ENCODE data around the gene SKA1.
"Not testable (repeated sequence)": the region's sequence is repeated elsewhere in the genome, so short reads cannot be mapped to it uniquely, and the experiment has no call there.

SKA1 gene

GRCh38 chr18:50398947-50399346, 24.1 kb downstream of the SKA1 start:
- peaks cover 17% of the 10 kb centered on the region for H3K27me3 ChIP-seq (ENCODE audit: insufficient read depth, poor library complexity, severe bottlenecking)
- no peak for DNase-seq (ENCODE audit: low read depth in 1 of 2, low spot score in 1 of 2)
- no peak overlapping the region for H3K4me3 ChIP-seq (replicated peaks; ENCODE audit: insufficient read depth, low read length)
- no peak for TF ChIP-seq REST (IDR thresholded peaks at IDR 0.05; ENCODE audit: insufficient replicate concordance, low read depth)
- TF ChIP-seq POLR2AphosphoS5 (IDR thresholded peaks at IDR 0.05; ENCODE audit: low read depth), result no peak
- no peak for TF ChIP-seq SPI1 (IDR thresholded peaks at IDR 0.05; ENCODE audit: borderline replicate concordance, low read depth)
- no peak for TF ChIP-seq GABPA (IDR thresholded peaks at IDR 0.05; ENCODE audit: low read depth)
- TF ChIP-seq, protein P1, sequence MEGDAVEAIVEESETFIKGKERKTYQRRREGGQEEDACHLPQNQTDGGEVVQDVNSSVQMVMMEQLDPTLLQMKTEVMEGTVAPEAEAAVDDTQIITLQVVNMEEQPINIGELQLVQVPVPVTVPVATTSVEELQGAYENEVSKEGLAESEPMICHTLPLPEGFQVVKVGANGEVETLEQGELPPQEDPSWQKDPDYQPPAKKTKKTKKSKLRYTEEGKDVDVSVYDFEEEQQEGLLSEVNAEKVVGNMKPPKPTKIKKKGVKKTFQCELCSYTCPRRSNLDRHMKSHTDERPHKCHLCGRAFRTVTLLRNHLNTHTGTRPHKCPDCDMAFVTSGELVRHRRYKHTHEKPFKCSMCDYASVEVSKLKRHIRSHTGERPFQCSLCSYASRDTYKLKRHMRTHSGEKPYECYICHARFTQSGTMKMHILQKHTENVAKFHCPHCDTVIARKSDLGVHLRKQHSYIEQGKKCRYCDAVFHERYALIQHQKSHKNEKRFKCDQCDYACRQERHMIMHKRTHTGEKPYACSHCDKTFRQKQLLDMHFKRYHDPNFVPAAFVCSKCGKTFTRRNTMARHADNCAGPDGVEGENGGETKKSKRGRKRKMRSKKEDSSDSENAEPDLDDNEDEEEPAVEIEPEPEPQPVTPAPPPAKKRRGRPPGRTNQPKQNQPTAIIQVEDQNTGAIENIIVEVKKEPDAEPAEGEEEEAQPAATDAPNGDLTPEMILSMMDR (IDR thresholded peaks at IDR 0.05; ENCODE audit: insufficient read depth, low read length), result no peak
- H3K27ac ChIP-seq (replicated peaks), result no peak overlapping the region

DNA sequence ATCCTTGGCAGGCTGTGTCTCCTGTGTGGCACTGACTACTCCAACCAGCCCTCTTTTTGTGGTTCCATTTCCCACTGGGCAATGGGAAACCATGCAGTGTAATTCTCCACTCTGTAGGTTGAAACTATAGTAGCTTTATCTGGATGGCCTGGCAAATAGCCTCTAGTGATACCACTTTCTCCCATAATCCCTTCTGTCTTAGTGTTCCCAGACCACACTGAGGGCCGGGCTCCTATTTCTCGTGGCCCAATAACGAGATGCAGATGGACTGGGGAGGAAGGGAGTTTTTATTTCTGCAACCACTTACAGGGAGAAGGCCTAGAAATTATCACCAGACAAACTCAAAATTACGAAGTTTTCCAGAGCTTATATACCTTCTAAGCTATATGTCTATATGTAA, 24.7 kb downstream of the SKA1 start:
- Histone ChIP-seq H3K27ac (replicated peaks) (no peak overlapping the region), H3K27me3 (ENCODE audit: insufficient read depth, poor library complexity, severe bottlenecking) (peaks cover 17% of the 10 kb centered on the region), H3K4me3 (replicated peaks; ENCODE audit: insufficient read depth, low read length) (no peak overlapping the region)
- no peak for DNase-seq (ENCODE audit: low read depth in 1 of 2, low spot score in 1 of 2)
- TF ChIP-seq REST (IDR thresholded peaks at IDR 0.05; ENCODE audit: insufficient replicate concordance, low read depth) (no peak), GABPA (IDR thresholded peaks at IDR 0.05; ENCODE audit: low read depth) (no peak), POLR2AphosphoS5 (IDR thresholded peaks at IDR 0.05; ENCODE audit: low read depth) (no peak), SPI1 (IDR thresholded peaks at IDR 0.05; ENCODE audit: borderline replicate concordance, low read depth) (no peak)
- TF ChIP-seq, protein P1 (IDR thresholded peaks at IDR 0.05; ENCODE audit: insufficient read depth, low read length), result no peak

DNA sequence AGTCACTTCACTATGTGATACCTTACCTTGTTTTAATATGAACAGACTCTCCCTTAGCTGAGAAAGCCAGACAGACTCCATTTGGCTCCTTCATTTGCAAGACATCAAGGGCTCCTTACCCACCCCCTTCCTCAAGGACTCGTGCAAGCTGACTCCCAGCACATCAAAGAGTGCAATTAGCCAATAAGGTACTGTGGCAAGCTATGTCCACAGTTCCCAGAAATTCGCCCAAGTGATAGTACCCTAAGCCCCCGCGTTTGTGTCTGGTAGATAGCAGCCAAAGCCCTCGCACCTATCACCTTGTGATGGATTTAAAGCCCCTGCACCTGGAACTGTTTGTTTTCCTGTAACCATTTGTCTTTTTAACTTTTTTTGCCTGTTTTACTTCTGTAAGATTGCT, 25.6 kb downstream of the SKA1 start:
- H3K27me3 ChIP-seq (ENCODE audit: insufficient read depth, poor library complexity, severe bottlenecking), result peaks cover 17% of the 10 kb centered on the region
- not testable (repeated sequence) for H3K27ac ChIP-seq (replicated peaks); DNase-seq (ENCODE audit: low read depth in 1 of 2, low spot score in 1 of 2); H3K4me3 ChIP-seq (replicated peaks; ENCODE audit: insufficient read depth, low read length)

GRCh38 chr18:50401295-50401694, 26.4 kb downstream of the SKA1 start:
- TF ChIP-seq POLR2AphosphoS5 (IDR thresholded peaks at IDR 0.05; ENCODE audit: low read depth) (no peak), SPI1 (IDR thresholded peaks at IDR 0.05; ENCODE audit: borderline replicate concordance, low read depth) (no peak), REST (IDR thresholded peaks at IDR 0.05; ENCODE audit: insufficient replicate concordance, low read depth) (no peak), GABPA (IDR thresholded peaks at IDR 0.05; ENCODE audit: low read depth) (no peak)
- TF ChIP-seq, protein P1 (IDR thresholded peaks at IDR 0.05; ENCODE audit: insufficient read depth, low read length), result no peak
- H3K27ac ChIP-seq (replicated peaks), result no peak overlapping the region

More at GRCh38 chr18:50401295-50401694, 26.4 kb downstream of the SKA1 start:
- no peak for DNase-seq (ENCODE audit: low read depth in 1 of 2, low spot score in 1 of 2)
- H3K27me3 ChIP-seq (ENCODE audit: insufficient read depth, poor library complexity, severe bottlenecking), result peaks cover 17% of the 10 kb centered on the region
- no peak overlapping the region for H3K4me3 ChIP-seq (replicated peaks; ENCODE audit: insufficient read depth, low read length)

Measured in HL-60 (cell line).